WERI-Rb-1 (cell line): ENCODE measurements around the gene FBXO31.

Source experiments
- DNase-seq: peaks from one replicate; pipeline ENCODE4 v3.0.0-alpha.2; 2020
- H3K27ac ChIP-seq: fragments of 250-450 bp; sonication (Bioruptor Pico); 2 replicates; pipeline ENCODE4 v1.5.1; 2020; ENCODE audit warnings: mild to moderate bottlenecking, moderate library complexity
- H3K27me3 ChIP-seq: fragments of 250-450 bp; sonication (Bioruptor Pico); 2 replicates; pipeline ENCODE4 v1.5.1; 2021; ENCODE audit warnings: mild to moderate bottlenecking, low read depth, moderate library complexity; ENCODE audit not compliant: insufficient read depth, severe bottlenecking
- H3K36me3 ChIP-seq: fragments of 250-450 bp; sonication (Bioruptor Pico); 2 replicates; pipeline ENCODE4 v1.5.1; 2020; ENCODE audit warnings: mild to moderate bottlenecking, moderate library complexity
- H3K4me3 ChIP-seq: 2 replicates; pipeline ENCODE4 v1.5.1; 2011; ENCODE audit warnings: low read depth, mild to moderate bottlenecking, control low read depth, low read length
- H3K9me3 ChIP-seq: fragments of 250-450 bp; sonication (Bioruptor Pico); 2 replicates; pipeline ENCODE4 v1.5.1; 2021; ENCODE audit warnings: mild to moderate bottlenecking, moderate library complexity; ENCODE audit not compliant: severe bottlenecking
- CTCF ChIP-seq: IDR thresholded peaks from 2 replicates; pipeline ENCODE4 v1.5.1; 2011; ENCODE audit warnings: low read depth, mild to moderate bottlenecking, control low read depth, inconsistent platforms, low read length

The FBXO31 gene

GRCh38 chr16:87337262-87337771, 46.3 kb downstream of the FBXO31 start:
- Histone ChIP-seq H3K27ac (no peak overlapping the region), H3K27me3 (no peaks in the 10 kb centered on the region), H3K9me3 (no peaks in the 10 kb centered on the region), H3K36me3 (peaks cover 10% of the 10 kb centered on the region), H3K4me3 (no peak overlapping the region)
- DNase-seq, result no peak
- TF ChIP-seq CTCF, result no peak

- no peak overlapping the region for H3K4me3 ChIP-seq
- H3K27ac ChIP-seq, result no peak overlapping the region
- H3K9me3 ChIP-seq, result no peaks in the 10 kb centered on the region
- H3K27me3 ChIP-seq, result no peaks in the 10 kb centered on the region
- H3K36me3 ChIP-seq, result peaks cover 10% of the 10 kb centered on the region
- no peak for DNase-seq
- TF ChIP-seq CTCF, result no peak
Measured at GRCh38 chr16:87336434-87337240, 46.9 kb downstream of the FBXO31 start.

GRCh38 chr16:87335625-87336433, 47.7 kb downstream of the FBXO31 start:
- H3K36me3 ChIP-seq, result peaks cover 10% of the 10 kb centered on the region
- no peak overlapping the region for H3K27ac ChIP-seq
- no peaks in the 10 kb centered on the region for H3K27me3 ChIP-seq
- H3K4me3 ChIP-seq, result no peak overlapping the region
- no peak for DNase-seq
- H3K9me3 ChIP-seq, result no peaks in the 10 kb centered on the region
- no peak for TF ChIP-seq CTCF

GRCh38 chr16:87334651-87335624, 48.6 kb downstream of the FBXO31 start:
- H3K27me3 ChIP-seq, result no peaks in the 10 kb centered on the region
- peaks cover 12% of the 10 kb centered on the region for H3K36me3 ChIP-seq
- no peak for TF ChIP-seq CTCF
- H3K27ac ChIP-seq, result no peak overlapping the region
- DNase-seq, result no peak
- no peaks in the 10 kb centered on the region for H3K9me3 ChIP-seq
- no peak overlapping the region for H3K4me3 ChIP-seq

- no peaks in the 10 kb centered on the region for H3K9me3 ChIP-seq
- DNase-seq, result no peak
- no peak overlapping the region for H3K4me3 ChIP-seq
- peaks cover 21% of the 10 kb centered on the region for H3K36me3 ChIP-seq
- TF ChIP-seq CTCF, result no peak
- no peak overlapping the region for H3K27ac ChIP-seq
- H3K27me3 ChIP-seq, result no peaks in the 10 kb centered on the region
Measured at GRCh38 chr16:87333581-87334331, 49.8 kb downstream of the FBXO31 start.
